K562 (cell line): ENCODE data around the gene DMRTC1B. TPM values are rescaled to one million over a fixed set of nuclear protein-coding genes. Genes with fewer than 3 reads are reported as not detected.

Source experiments
- ATAC-seq: fragments of 200-7000 bp; cut with Tn5 transposase; 3 replicates; pipeline ENCODE4 v1.9.1; 2020; ENCODE audit warnings: moderate library complexity
- BruUV-seq: library from RNA; stranded (reverse); fragments of 400-500 nt; replicated peaks from 2 replicates; lab custom pipeline; 2021; lab: Mats Ljungman, UMichigan
- CTCF ChIA-PET: fragments of 300-600 bp; formaldehyde crosslinking; extraction: SDS; loops from one replicate; lab custom pipeline; 2021; ENCODE audit warnings: low intra/inter-chr PET ratio; lab: Yijun Ruan, JAX
- POLR2A ChIA-PET: fragments of 300-600, 350-650 bp; sonication (Branson Sonifier 250); formaldehyde crosslinking; extraction: SDS; loops from one replicate; lab custom pipeline; 2021; ENCODE audit warnings: antibody characterized with exemption, inconsistent platforms; lab: Yijun Ruan, JAX
- DNase-seq, 4 experiments: peaks; one replicate each; pipeline versions ENCODE4 v3.0.0 to v3.0.0-alpha.2; 2011 to 2018; ENCODE audit warnings: low spot score in 3 of 4, mixed read lengths in 3 of 4; ENCODE audit errors: extremely low read depth in 1 of 4
- FAIRE-seq: peaks from 2 replicates; lab custom pipeline; 2011; peaks lifted over from hg19 to GRCh38; lab: Jason Lieb, UNC
- H2AFZ ChIP-seq: 2 replicates; pipeline ENCODE4 v1.6.0; 2011; ENCODE audit warnings: low read depth, low read length, control low read depth, inconsistent platforms
- H3K27ac ChIP-seq: fragments of 200-600 bp; 3 replicates; pipeline ENCODE4 v1.8.0; 2011; ENCODE audit warnings: low read depth, mild to moderate bottlenecking, control low read depth, inconsistent platforms, low read length, moderate library complexity, mixed read lengths; ENCODE audit errors: extremely low read depth
- H3K27me3 ChIP-seq, 2 experiments: fragments of 300-600 bp in 1 of 2; 2 replicates in 1 of 2; 3 replicates in 1 of 2; pipeline versions ENCODE4 v1.6.0 to v1.8.0; 2011; ENCODE audit warnings: inconsistent platforms in 2 of 2, low read length in 2 of 2, mild to moderate bottlenecking in 1 of 2, mixed read lengths in 1 of 2, moderate library complexity in 1 of 2; ENCODE audit not compliant: control insufficient read depth in 2 of 2, insufficient read depth in 2 of 2
- H3K36me3 ChIP-seq: fragments of 300-600 bp; 3 replicates; pipeline ENCODE4 v1.8.0; 2011; ENCODE audit warnings: mild to moderate bottlenecking, low read length, inconsistent platforms; ENCODE audit not compliant: control insufficient read depth, insufficient read depth
- H3K4me1 ChIP-seq, 2 experiments: fragments of 200-600 bp in 1 of 2; replicated peaks in 1 of 2; 2 replicates in 1 of 2; 3 replicates in 1 of 2; pipeline versions ENCODE4 v1.5.1 to v1.8.0; 2011; ENCODE audit warnings: inconsistent platforms in 2 of 2, low read length in 2 of 2, mild to moderate bottlenecking in 1 of 2, mixed read lengths in 1 of 2, moderate library complexity in 1 of 2; ENCODE audit not compliant: control insufficient read depth in 2 of 2, insufficient read depth in 2 of 2
- H3K4me2 ChIP-seq: 2 replicates; pipeline ENCODE4 v1.6.1; 2011; ENCODE audit warnings: low read length, control low read depth, inconsistent platforms, mixed read lengths; ENCODE audit not compliant: insufficient read depth
- H3K4me3 ChIP-seq: fragments of 200-600 bp; sonication (generic), shearing (Covaris generic); 2 replicates; pipeline ENCODE4 v1.5.1; 2016; ENCODE audit warnings: control low read depth, inconsistent platforms
- H3K79me2 ChIP-seq: fragments of 200-600 bp; 3 replicates; pipeline ENCODE4 v1.8.0; 2011; ENCODE audit warnings: low read length, inconsistent platforms; ENCODE audit not compliant: control insufficient read depth, insufficient read depth
- H3K9ac ChIP-seq, 2 experiments: 2 replicates each; pipeline versions ENCODE4 v1.6.0 to v1.6.1; 2011; ENCODE audit warnings: low read depth in 2 of 2, low read length in 2 of 2, control low read depth in 1 of 2, inconsistent platforms in 1 of 2, mild to moderate bottlenecking in 1 of 2, mixed read lengths in 1 of 2; ENCODE audit not compliant: insufficient read depth in 1 of 2
- H3K9me1 ChIP-seq: one replicate; pipeline ENCODE4 v1.6.0; 2011; ENCODE audit warnings: inconsistent platforms, mild to moderate bottlenecking, low read length, moderate library complexity; ENCODE audit not compliant: control insufficient read depth, insufficient read depth
- H3K9me3 ChIP-seq: replicated peaks from 2 replicates; pipeline ENCODE4 v1.5.1; 2011; ENCODE audit warnings: low read depth, low read length, inconsistent platforms; ENCODE audit not compliant: control insufficient read depth, insufficient read depth
- H4K20me1 ChIP-seq: replicated peaks from 2 replicates; pipeline ENCODE4 v1.6.1; 2011; ENCODE audit warnings: low read length, inconsistent platforms, mixed read lengths; ENCODE audit not compliant: control insufficient read depth, insufficient read depth
- BRD4 ChIP-seq: fragments of 200-600 bp; sonication (generic); IDR thresholded peaks from 2 replicates; pipeline ENCODE4 v1.6.1; 2017; ENCODE audit warnings: inconsistent platforms
- CBX3 ChIP-seq, 2 experiments: IDR thresholded peaks; 1 replicate in 1 of 2; 2 replicates in 1 of 2; pipeline ENCODE4 v1.6.1; 2012; ENCODE audit warnings: inconsistent platforms in 2 of 2, low read length in 2 of 2, borderline replicate concordance in 1 of 2, control low read depth in 1 of 2
- CHCHD3 ChIP-seq: fragments of 250-450 bp; sonication (Bioruptor Pico); IDR thresholded peaks from 2 replicates; pipeline ENCODE4 v2.1.2; 2022; ENCODE audit warnings: mild to moderate bottlenecking
- DLX4 ChIP-seq: fragments of 250-450 bp; sonication (Bioruptor Pico); IDR thresholded peaks from 2 replicates; pipeline ENCODE4 v1.6.1; 2021; ENCODE audit warnings: mild to moderate bottlenecking
- ESRRA ChIP-seq: fragments of 450-650 bp; IDR thresholded peaks from 2 replicates; pipeline ENCODE4 v1.6.1; 2014; ENCODE audit warnings: low read depth, mild to moderate bottlenecking, moderate library complexity, borderline replicate concordance
- HCFC1 ChIP-seq: IDR thresholded peaks from 2 replicates; pipeline ENCODE4 v1.6.1; 2012; ENCODE audit warnings: low read depth, low read length, improper control_type of control experiment
- LEF1 ChIP-seq: fragments of 450-650 bp; IDR thresholded peaks from 2 replicates; pipeline ENCODE4 v1.6.1; 2016; ENCODE audit warnings: mild to moderate bottlenecking
- POLR2AphosphoS2 ChIP-seq: IDR thresholded peaks from 2 replicates; pipeline ENCODE4 v1.6.1; 2012; ENCODE audit warnings: low read length, improper control_type of control experiment
- RREB1 ChIP-seq: fragments of 250-450 bp; sonication (Bioruptor Pico); IDR thresholded peaks from 2 replicates; pipeline ENCODE4 v1.4.0; 2020
- SNAPC5 ChIP-seq: fragments of 250-450 bp; sonication (Bioruptor Pico); IDR thresholded peaks from 2 replicates; pipeline ENCODE4 v1.8.0; 2021; ENCODE audit warnings: moderate library complexity, mild to moderate bottlenecking, inconsistent platforms
- SRSF9 ChIP-seq: fragments of 200-400 bp; formaldehyde crosslinking; IDR thresholded peaks from 2 replicates; pipeline ENCODE4 v1.6.1; 2017; ENCODE audit warnings: low read depth, low read length, borderline replicate concordance
- USF1 ChIP-seq: sonication (generic); formaldehyde crosslinking; IDR thresholded peaks from 2 replicates; pipeline ENCODE4 v1.9.0; 2022; ENCODE audit warnings: mild to moderate bottlenecking, missing genetic modification reagents
- YY1 ChIP-seq, 3 experiments: IDR thresholded peaks; 2 replicates each; pipeline ENCODE4 v1.6.1; 2011; ENCODE audit warnings: low read length in 2 of 3, mild to moderate bottlenecking in 2 of 3, moderate library complexity in 2 of 3, borderline replicate concordance in 1 of 3, control low read depth in 1 of 3, low read depth in 1 of 3; ENCODE audit not compliant: insufficient read depth in 3 of 3, insufficient replicate concordance in 2 of 3, control insufficient read depth in 1 of 3, insufficient read length in 1 of 3; ENCODE audit errors: extremely low read depth in 1 of 3
- ZNF23 ChIP-seq: fragments of 250-450 bp; sonication (Bioruptor Pico); IDR thresholded peaks from 2 replicates; pipeline ENCODE4 v1.4.0; 2020; ENCODE audit warnings: mild to moderate bottlenecking
- WGBS: fragments of 100-300 bp; shearing (Covaris generic); methylation state at CpG from one replicate; pipeline ENCODE4 v1.1.6; 2016; ENCODE audit warnings: low coverage, mixed read lengths; ENCODE audit not compliant: insufficient coverage; ENCODE audit errors: missing lambda C conversion rate; 5-methylcytosine and 5-hydroxymethylcytosine counted together
- in situ Hi-C: fragments of 300-500 bp; cut with MboI; formaldehyde crosslinking; loops from 4 replicates; pipeline ENCODE4 v1.15.0; 2018; ENCODE audit warnings: inconsistent platforms, mixed read lengths
- intact Hi-C: fragments of 100-400 bp; cut with micrococcal nuclease; formaldehyde crosslinking; loops from 2 replicates; pipeline ENCODE4 v1.14.2; 2022
- polyA plus RNA-seq, 8 experiments: library from polyadenylated mRNA; depleted of rRNA in 4 of 8; stranded (reverse) in 5 of 8; unstranded in 3 of 8; fragments of >200 nt; fragmentation: Nextera tagmentation in 2 of 8; fragmentation: Illumina TruSeq in 1 of 8; extraction: Ambion mirVana in 2 of 8; extraction: Trizol in 1 of 8; gene quantifications; 2 replicates each; pipeline versions ENCODE4 v1.2.1 to v1.2.3, GENCODE V29; 2011 to 2014; ENCODE audit warnings: inconsistent platforms in 1 of 8, missing spikeins in 1 of 8
- total RNA-seq, 7 experiments: library from RNA; depleted of rRNA in 6 of 7; stranded (reverse); fragments of >200 nt in 6 of 7; fragmentation: Illumina TruSeq in 2 of 7; extraction: Trizol in 2 of 7; gene quantifications; 2 replicates each; pipeline versions ENCODE4 v1.2.1 to v1.2.3, GENCODE V29; 2011 to 2021; ENCODE audit warnings: low replicate concordance in 1 of 7

DMRTC1B gene
- total and polyA plus RNA-seq, 9 of the 15 experiments (the other 6 are each of a cell fraction or from before 2014, with no cell fraction given): 0.11 to 0.12 TPM; not detected in 7

GRCh38 chrX:72727846-72728245 is 48.8 kb upstream of the DMRTC1B start:
- Histone ChIP-seq H3K9ac (no peak overlapping the region), H3K4me2 (no peak overlapping the region), H3K27ac (no peak overlapping the region), H4K20me1 (no peaks in the 10 kb centered on the region), H3K9me3 (no peaks in the 10 kb centered on the region), H3K4me1 (no peaks in the 10 kb centered on the region), H3K4me3 (no peak overlapping the region), H2AFZ (no peak overlapping the region), H3K79me2 (no peaks in the 10 kb centered on the region), H3K36me3 (no peaks in the 10 kb centered on the region), H3K27me3 (0 out of 5 replicates have a peak, but pooled peaks cover 0 to 2% of the 10 kb centered on the region in 2 experiments), H3K9me1 (no peaks in the 10 kb centered on the region)
- ChIA-PET POLR2A (no interaction called here), CTCF (no interaction called here)
- no peak for DNase-seq
- intact Hi-C loops (no loop called here), in situ Hi-C loops (loop anchor here (25.0 kb wide), 1 partner anchor 234 kb away; no protein-coding TSS in a partner anchor)
- no peak for ATAC-seq
- no peak for FAIRE-seq
- no peak for TF ChIP-seq CHCHD3
- TF ChIP-seq ESRRA: no peak
- no peak for TF ChIP-seq HCFC1
- no peak for TF ChIP-seq SRSF9
- no peak for TF ChIP-seq ZNF23 (CRISPR knock-in tag)
- no peak for TF ChIP-seq USF1
- TF ChIP-seq DLX4 (CRISPR knock-in tag): no peak
- TF ChIP-seq YY1 (IDR thresholded peaks at IDR 0.05; ENCODE audit: borderline replicate concordance in 1 of 3, control insufficient read depth in 1 of 3, extremely low read depth in 1 of 3, insufficient read depth in 3 of 3, insufficient read length in 1 of 3, insufficient replicate concordance in 2 of 3, low read depth in 1 of 3, low read length in 2 of 3): no peak
- no peak for TF ChIP-seq CBX3 (IDR thresholded peaks at IDR 0.05; ENCODE audit: borderline replicate concordance in 1 of 2, low read length in 2 of 2)
- TF ChIP-seq POLR2AphosphoS2: no peak
- no peak for TF ChIP-seq LEF1
- TF ChIP-seq RREB1 (CRISPR knock-in tag): no peak
- no peak for TF ChIP-seq BRD4
- TF ChIP-seq SNAPC5 (CRISPR knock-in tag): no peak
- 18% methylated on average over 7 of the region's 7 CpGs for WGBS
- no TSS peak for BruUV-seq
